GM19240 (cell line): ENCODE measurements around the gene ZBTB6.

ENCODE experiments used
- DNase-seq: peaks from one replicate; pipeline ENCODE4 v3.0.0; 2011; ENCODE audit warnings: low spot score; ENCODE audit not compliant: insufficient read length

ZBTB6 gene

GRCh38 chr9:122912964-122913673 lies at the start of gene ZBTB6:
ZBTB6 (minus strand) TSS chr9:122913323; CDS start chr9:122912072, 1,251 bp downstream.
- DNase-seq = peak; percentile 47

- no peak for DNase-seq
These were observed 48.0 kb upstream of the ZBTB6 start for GRCh38 chr9:122961139-122961538.

GRCh38 chr9:122955961-122956360 lies 42.8 kb upstream of the ZBTB6 start:
- DNase-seq = no peak

GRCh38 chr9:122954253-122954691 lies 41.1 kb upstream of the ZBTB6 start:
- no peak for DNase-seq

GRCh38 chr9:122951056-122951455 lies 37.9 kb upstream of the ZBTB6 start:
- no peak for DNase-seq

GRCh38 chr9:122950263-122950662 lies 37.1 kb upstream of the ZBTB6 start:
- DNase-seq = no peak

GRCh38 chr9:122949696-122950095 lies 36.6 kb upstream of the ZBTB6 start:
- DNase-seq = no peak

GRCh38 chr9:122948313-122948712 lies 35.2 kb upstream of the ZBTB6 start:
- DNase-seq = no peak

- DNase-seq = no peak
These were observed 33.4 kb upstream of the ZBTB6 start for GRCh38 chr9:122946461-122947005.

- no peak for DNase-seq
These were observed 32.1 kb upstream of the ZBTB6 start for GRCh38 chr9:122944960-122945888.

- no peak for DNase-seq
These were observed 28.6 kb upstream of the ZBTB6 start for GRCh38 chr9:122941582-122942234.

- peak; percentile 86 for DNase-seq
These were observed 27.8 kb upstream of the ZBTB6 start, which contains the start of gene RABGAP1 for GRCh38 chr9:122940749-122941581. RABGAP1 (plus strand) TSS chr9:122941020; CDS start chr9:122957060, 16,040 bp downstream.

GRCh38 chr9:122940454-122940748 lies 27.3 kb upstream of the ZBTB6 start:
- no peak for DNase-seq

- DNase-seq = no peak
These were observed 26.5 kb upstream of the ZBTB6 start for GRCh38 chr9:122939601-122940000.

- DNase-seq = no peak
These were observed 23.8 kb upstream of the ZBTB6 start for GRCh38 chr9:122936883-122937282.

- DNase-seq = no peak
These were observed 23.3 kb upstream of the ZBTB6 start for GRCh38 chr9:122936464-122936863.

- DNase-seq = peak; percentile 74
These were observed 18.4 kb upstream of the ZBTB6 start, which contains the start of gene ZBTB26 for GRCh38 chr9:122931226-122932121. ZBTB26 (minus strand) TSS chr9:122931512; CDS start chr9:122919934, 11,578 bp downstream.

- DNase-seq = no peak
These were observed 17.6 kb upstream of the ZBTB6 start for GRCh38 chr9:122930541-122931225.

GRCh38 chr9:122929796-122930354 lies 16.8 kb upstream of the ZBTB6 start:
- no peak for DNase-seq
